ENCODE results near the gene ZNF664.

ZNF664 gene

DNA sequence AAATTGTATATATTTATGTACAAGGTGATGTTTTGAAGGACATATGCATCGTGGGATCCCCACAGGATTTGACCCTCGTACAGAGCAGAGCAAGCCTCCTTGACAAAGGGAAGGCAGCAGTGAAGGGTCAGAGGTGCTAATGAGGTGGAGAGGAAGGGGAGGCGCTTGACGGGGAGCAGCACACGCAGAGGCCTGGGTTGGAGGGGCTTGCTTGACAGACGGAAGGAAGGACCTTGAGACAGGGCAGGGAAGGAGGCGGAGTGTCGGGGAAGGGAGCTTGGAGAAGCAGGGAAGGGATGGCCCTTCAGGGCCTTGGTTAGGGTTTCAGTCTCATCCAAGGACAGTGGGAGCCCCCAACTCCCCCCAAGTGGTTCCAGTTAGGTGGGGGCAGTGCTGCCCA lies 52.6 kb downstream of the ZNF664 start:
- ChIA-PET CTCF (no interaction called here), POLR2A (no interaction called here)
- TF ChIP-seq LEF1 (IDR thresholded peaks at IDR 0.05; ENCODE audit: borderline replicate concordance) (no peak), L3MBTL2 (conservative IDR thresholded peaks at IDR 0.05) (no peak)
- TF ChIP-seq, protein P1, sequence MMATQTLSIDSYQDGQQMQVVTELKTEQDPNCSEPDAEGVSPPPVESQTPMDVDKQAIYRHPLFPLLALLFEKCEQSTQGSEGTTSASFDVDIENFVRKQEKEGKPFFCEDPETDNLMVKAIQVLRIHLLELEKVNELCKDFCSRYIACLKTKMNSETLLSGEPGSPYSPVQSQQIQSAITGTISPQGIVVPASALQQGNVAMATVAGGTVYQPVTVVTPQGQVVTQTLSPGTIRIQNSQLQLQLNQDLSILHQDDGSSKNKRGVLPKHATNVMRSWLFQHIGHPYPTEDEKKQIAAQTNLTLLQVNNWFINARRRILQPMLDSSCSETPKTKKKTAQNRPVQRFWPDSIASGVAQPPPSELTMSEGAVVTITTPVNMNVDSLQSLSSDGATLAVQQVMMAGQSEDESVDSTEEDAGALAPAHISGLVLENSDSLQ (IDR thresholded peaks at IDR 0.05): no peak
- DNase-seq (ENCODE audit: extremely low spot score): no peak

DNA sequence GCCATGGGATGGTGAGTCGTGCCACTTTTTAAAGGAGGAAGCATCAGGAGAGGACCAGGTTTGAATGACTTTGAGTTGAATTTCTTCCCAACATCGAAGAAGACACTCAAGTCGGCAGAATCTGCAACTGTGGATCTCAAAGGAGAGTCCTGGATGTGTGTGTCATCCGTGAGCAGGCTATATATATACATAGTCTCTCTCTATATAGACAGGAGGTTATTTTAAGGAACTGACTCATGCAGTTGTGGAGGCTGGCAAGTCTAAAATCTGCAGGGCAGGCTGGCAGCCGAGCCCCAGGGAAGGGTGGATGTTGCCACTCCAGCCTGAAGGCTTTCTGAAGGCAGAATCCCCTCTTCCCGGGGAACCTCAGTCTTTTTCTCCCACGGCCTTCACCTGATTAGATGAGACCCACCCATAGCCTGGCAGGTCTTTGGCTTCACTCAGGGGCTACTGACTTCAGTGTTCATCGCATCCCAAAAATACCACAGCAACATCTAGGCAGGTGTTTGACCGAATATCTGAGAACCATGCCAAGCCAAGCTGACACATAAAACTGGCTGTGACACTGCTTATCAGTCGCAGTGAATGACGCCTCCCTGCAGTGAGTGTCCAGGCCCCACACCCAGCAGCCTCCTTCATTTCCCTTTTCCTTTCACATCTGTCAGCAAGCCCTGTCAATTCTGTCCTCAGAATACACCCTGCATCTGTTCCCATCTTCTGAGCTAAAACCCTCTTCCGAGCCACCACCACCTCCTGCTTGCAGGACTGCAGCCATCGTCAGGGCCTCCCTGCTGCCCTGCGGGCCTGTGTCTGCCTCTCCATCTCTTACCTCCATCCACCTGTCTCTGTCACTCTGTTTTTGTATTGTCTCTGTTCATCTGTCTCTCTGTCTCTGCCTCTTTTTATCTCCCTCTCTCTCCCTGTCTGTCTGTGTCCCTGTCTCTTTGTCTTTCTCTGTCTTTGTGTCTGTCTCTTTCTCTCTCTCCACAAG lies 54.0 kb downstream of the ZNF664 start:
- ChIA-PET POLR2A (no interaction called here), CTCF (no interaction called here)
- no peak for DNase-seq (ENCODE audit: extremely low spot score)

DNA sequence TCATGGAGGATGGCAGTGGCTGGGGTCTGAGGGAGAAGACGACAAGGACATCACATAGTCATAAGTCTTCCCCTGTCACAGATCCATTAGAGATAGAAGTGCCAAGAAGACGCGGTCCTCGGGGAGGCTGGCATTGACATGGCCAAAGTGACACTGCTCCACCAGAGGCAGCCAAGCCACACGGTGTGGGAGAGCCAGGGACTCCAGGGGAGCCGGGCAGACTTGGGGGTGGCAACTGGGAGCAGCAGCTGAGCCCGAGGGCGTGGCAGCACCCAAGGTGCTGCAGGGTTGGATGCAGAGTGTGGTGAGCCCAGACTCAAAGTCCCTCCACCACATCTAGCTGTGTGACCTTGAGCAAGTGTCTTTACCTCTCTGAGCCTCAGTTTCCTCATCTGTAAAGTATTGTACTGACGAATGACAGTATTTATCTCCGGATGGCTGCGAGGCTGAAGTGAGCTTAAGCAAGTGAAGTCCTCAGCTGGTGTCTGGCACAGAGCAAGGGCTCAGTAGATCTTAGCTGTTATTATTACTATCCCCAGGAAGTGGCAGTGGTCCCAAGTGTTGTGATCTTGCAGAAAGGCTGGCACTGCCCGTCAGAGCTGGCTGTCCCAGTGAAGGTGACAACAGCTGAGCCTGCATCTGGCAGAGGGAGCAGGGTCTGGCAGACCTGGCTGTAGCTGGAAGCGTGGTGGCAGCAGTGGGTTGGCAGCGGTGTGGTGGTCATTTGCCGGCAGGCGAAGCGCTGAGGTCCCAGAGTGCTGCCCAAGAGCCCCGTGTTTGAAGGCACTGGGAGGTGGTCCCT lies 54.9 kb downstream of the ZNF664 start:
- ChIA-PET CTCF (no interaction called here), POLR2A (no interaction called here)
- no peak for DNase-seq (ENCODE audit: extremely low spot score)
- TF ChIP-seq CTBP1 (IDR thresholded peaks at IDR 0.05; ENCODE audit: borderline replicate concordance) (no peak), FOXK2 (IDR thresholded peaks at IDR 0.05) (no peak), TARDBP (IDR thresholded peaks at IDR 0.05) (no peak), FOXA1 (IDR thresholded peaks at IDR 0.05) (no peak), FOXM1 (IDR thresholded peaks at IDR 0.05; ENCODE audit: borderline replicate concordance) (no peak), BHLHE40 (IDR thresholded peaks at IDR 0.05; ENCODE audit: borderline replicate concordance) (no peak), ZNF384 (IDR thresholded peaks at IDR 0.05) (no peak), LEF1 (IDR thresholded peaks at IDR 0.05; ENCODE audit: borderline replicate concordance) (no peak), HDGF (IDR thresholded peaks at IDR 0.05; ENCODE audit: borderline replicate concordance) (no peak), SUZ12 (IDR thresholded peaks at IDR 0.05) (no peak), ELF4 (IDR thresholded peaks at IDR 0.05) (no peak), L3MBTL2 (conservative IDR thresholded peaks at IDR 0.05) (no peak), ARNT (IDR thresholded peaks at IDR 0.05) (no peak), SP1 (IDR thresholded peaks at IDR 0.05) (no peak), NFRKB (IDR thresholded peaks at IDR 0.05) (no peak)
- TF ChIP-seq, protein P1 (IDR thresholded peaks at IDR 0.05): no peak

More for the DNA sequence above, 54.0 kb downstream of the ZNF664 start:
- TF ChIP-seq SP1 (IDR thresholded peaks at IDR 0.05) (no peak), L3MBTL2 (conservative IDR thresholded peaks at IDR 0.05) (no peak), ZNF384 (IDR thresholded peaks at IDR 0.05) (no peak), ELF4 (IDR thresholded peaks at IDR 0.05) (no peak), BHLHE40 (IDR thresholded peaks at IDR 0.05; ENCODE audit: borderline replicate concordance) (no peak), LEF1 (IDR thresholded peaks at IDR 0.05; ENCODE audit: borderline replicate concordance) (no peak), CTBP1 (IDR thresholded peaks at IDR 0.05; ENCODE audit: borderline replicate concordance) (no peak)

DNA sequence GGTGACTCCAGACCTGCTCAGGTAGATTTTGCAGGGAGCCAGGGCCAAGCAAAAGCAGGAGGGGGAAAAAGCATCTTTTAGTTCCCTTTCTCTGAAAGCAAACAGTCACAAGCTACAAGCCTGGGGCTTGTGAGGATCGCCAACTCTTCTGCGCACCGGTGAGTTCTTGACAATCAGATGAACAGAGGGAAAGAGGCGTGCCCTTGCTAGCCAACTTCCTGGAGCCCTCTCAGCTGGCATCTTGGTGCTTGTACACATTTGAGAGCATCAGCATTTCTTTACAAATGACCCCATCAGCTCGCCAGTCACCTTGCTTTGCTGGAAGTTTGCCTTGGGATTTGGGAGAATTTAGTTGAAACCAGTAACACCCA lies 55.5 kb downstream of the ZNF664 start:
- DNase-seq (ENCODE audit: extremely low spot score): no peak
- TF ChIP-seq HDGF (IDR thresholded peaks at IDR 0.05; ENCODE audit: borderline replicate concordance) (no peak), ZNF384 (IDR thresholded peaks at IDR 0.05) (no peak), LEF1 (IDR thresholded peaks at IDR 0.05; ENCODE audit: borderline replicate concordance) (no peak), ELF4 (IDR thresholded peaks at IDR 0.05) (no peak), SP1 (IDR thresholded peaks at IDR 0.05) (no peak), CTBP1 (IDR thresholded peaks at IDR 0.05; ENCODE audit: borderline replicate concordance) (no peak), L3MBTL2 (conservative IDR thresholded peaks at IDR 0.05) (no peak), BHLHE40 (IDR thresholded peaks at IDR 0.05; ENCODE audit: borderline replicate concordance) (no peak), ARNT (IDR thresholded peaks at IDR 0.05) (no peak), SUZ12 (IDR thresholded peaks at IDR 0.05) (no peak), TARDBP (IDR thresholded peaks at IDR 0.05) (no peak), FOXA1 (IDR thresholded peaks at IDR 0.05) (no peak), NFRKB (IDR thresholded peaks at IDR 0.05) (no peak), FOXM1 (IDR thresholded peaks at IDR 0.05; ENCODE audit: borderline replicate concordance) (no peak), FOXK2 (IDR thresholded peaks at IDR 0.05) (no peak)
- TF ChIP-seq, protein P1 (IDR thresholded peaks at IDR 0.05): no peak
- CTCF ChIA-PET: no interaction called here
- POLR2A ChIA-PET: no interaction called here

DNA sequence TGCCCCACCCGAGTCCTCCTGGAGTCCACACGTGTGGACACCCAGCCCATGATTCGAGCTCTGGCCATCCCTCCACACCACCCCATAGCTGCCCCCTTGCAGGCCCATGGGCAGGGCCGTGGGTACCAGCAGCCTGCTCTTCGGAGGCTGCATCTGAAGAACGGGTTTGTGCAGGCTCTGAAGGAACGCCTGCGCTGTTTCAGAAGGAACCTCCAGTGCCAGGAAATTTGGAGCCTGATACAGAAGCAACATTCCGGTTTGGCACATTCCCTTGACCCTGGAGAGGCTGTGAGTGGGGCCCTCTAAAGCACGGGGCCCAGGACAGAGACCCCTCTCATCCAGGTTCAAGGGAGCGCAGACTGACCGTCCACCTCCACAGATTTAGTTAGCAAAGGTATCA lies 57.0 kb downstream of the ZNF664 start:
- ChIA-PET POLR2A (no interaction called here), CTCF (no interaction called here)
- no peak for DNase-seq (ENCODE audit: extremely low spot score)
- TF ChIP-seq HDGF (IDR thresholded peaks at IDR 0.05; ENCODE audit: borderline replicate concordance) (no peak), LEF1 (IDR thresholded peaks at IDR 0.05; ENCODE audit: borderline replicate concordance) (no peak), NFRKB (IDR thresholded peaks at IDR 0.05) (no peak), SP1 (IDR thresholded peaks at IDR 0.05) (no peak), ZNF384 (IDR thresholded peaks at IDR 0.05) (no peak), CTBP1 (IDR thresholded peaks at IDR 0.05; ENCODE audit: borderline replicate concordance) (no peak), BHLHE40 (IDR thresholded peaks at IDR 0.05; ENCODE audit: borderline replicate concordance) (no peak), SUZ12 (IDR thresholded peaks at IDR 0.05) (no peak), TARDBP (IDR thresholded peaks at IDR 0.05) (no peak), ARNT (IDR thresholded peaks at IDR 0.05) (no peak), FOXM1 (IDR thresholded peaks at IDR 0.05; ENCODE audit: borderline replicate concordance) (no peak), FOXK2 (IDR thresholded peaks at IDR 0.05) (no peak), ELF4 (IDR thresholded peaks at IDR 0.05) (no peak)

Measured in HEK293T (cell line).